Activated CD4-positive, alpha-beta T cell treated with anti-CD3 and anti-CD28 coated beads, Interleukin-2, amount 10 ng/mL, durations not matched to agents 7 days and 5 days (primary cell): ENCODE data around the gene MCTP1. TPM values are rescaled to one million over a fixed set of nuclear protein-coding genes. Genes with fewer than 3 reads are reported as not detected.

Experiments used
- CTCF ChIA-PET: fragments of 350-600 bp; sonication (Branson Sonifier 250); formaldehyde crosslinking; loops from one replicate; lab custom pipeline; 2021; ENCODE audit warnings: antibody characterized with exemption; lab: Charles Lee
- POLR2A ChIA-PET: fragments of 350-600 bp; sonication (Branson Sonifier 250); formaldehyde crosslinking; loops from one replicate; lab custom pipeline; 2021; ENCODE audit warnings: antibody characterized with exemption; lab: Charles Lee
- DNase-seq: peaks from one replicate; pipeline ENCODE4 v3.0.0-alpha.2; 2020
- H3K27ac Mint-ChIP-seq: one replicate; pipeline ENCODE4 v1.8.0; 2021; ENCODE audit warnings: mild to moderate bottlenecking, moderate library complexity, mixed read lengths
- H3K27me3 Mint-ChIP-seq: one replicate; pipeline ENCODE4 v1.8.0; 2021; ENCODE audit warnings: mixed read lengths
- H3K36me3 Mint-ChIP-seq: one replicate; pipeline ENCODE4 v1.8.0; 2021; ENCODE audit warnings: low read depth, mixed read lengths
- H3K4me1 Mint-ChIP-seq: one replicate; pipeline ENCODE4 v1.8.0; 2021; ENCODE audit warnings: mixed read lengths
- H3K4me3 Mint-ChIP-seq: one replicate; pipeline ENCODE4 v1.8.0; 2021; ENCODE audit warnings: mild to moderate bottlenecking, moderate library complexity, mixed read lengths
- H3K9me3 Mint-ChIP-seq: one replicate; pipeline ENCODE4 v1.8.0; 2021; ENCODE audit warnings: mixed read lengths
- total RNA-seq, 2 experiments: library from RNA; stranded (reverse); gene quantifications; one replicate each; pipeline ENCODE4 v1.2.3, GENCODE V29; 2021

MCTP1 gene
- total RNA-seq, 2 experiments from 2014 or later, result 0.08 TPM; not detected in 1

- Mint-ChIP-seq H3K4me1 (no peaks in the 10 kb centered on the region), H3K36me3 (peaks cover 13% of the 10 kb centered on the region), H3K9me3 (no peaks in the 10 kb centered on the region), H3K4me3 (no peak overlapping the region), H3K27ac (no peak overlapping the region), H3K27me3 (no peaks in the 10 kb centered on the region)
- no peak for DNase-seq
- ChIA-PET CTCF (no interaction called here), POLR2A (no interaction called here)
Measured at GRCh38 chr5:94682814-94683520, 601.9 kb downstream of the MCTP1 start.

GRCh38 chr5:94675965-94676618 is 608.8 kb downstream of the MCTP1 start:
- ChIA-PET CTCF (interaction anchor here (0.7 to 1.0 kb wide), 2 partner anchors 62 to 290 kb away, joined by 3 to 4 read pairs; no protein-coding TSS in a partner anchor), POLR2A (no interaction called here)
- Mint-ChIP-seq H3K27me3 (no peaks in the 10 kb centered on the region), H3K36me3 (peaks cover 19% of the 10 kb centered on the region), H3K4me3 (no peak overlapping the region), H3K27ac (no peak overlapping the region), H3K4me1 (no peaks in the 10 kb centered on the region), H3K9me3 (no peaks in the 10 kb centered on the region)
- DNase-seq, result no peak

GRCh38 chr5:94674490-94675382 is 610.2 kb downstream of the MCTP1 start:
- H3K4me3 Mint-ChIP-seq, result no peak overlapping the region

GRCh38 chr5:94672746-94673145 is 612.1 kb downstream of the MCTP1 start:
- H3K4me3 Mint-ChIP-seq, result no peak overlapping the region
- CTCF ChIA-PET, result interaction anchor here (0.5 kb wide), 1 partner anchor 31 kb away, joined by 4 read pairs; no protein-coding TSS in a partner anchor
- H3K9me3 Mint-ChIP-seq, result no peaks in the 10 kb centered on the region
- peaks cover 19% of the 10 kb centered on the region for H3K36me3 Mint-ChIP-seq
- H3K27ac Mint-ChIP-seq, result no peak overlapping the region
- POLR2A ChIA-PET, result no interaction called here
- no peaks in the 10 kb centered on the region for H3K27me3 Mint-ChIP-seq
- H3K4me1 Mint-ChIP-seq, result peaks cover 1% of the 10 kb centered on the region
- DNase-seq, result no peak

More at GRCh38 chr5:94674490-94675382, 610.2 kb downstream of the MCTP1 start:
- H3K9me3 Mint-ChIP-seq, result no peaks in the 10 kb centered on the region
- ChIA-PET POLR2A (no interaction called here), CTCF (interaction anchor here (0.7 to 1.1 kb wide), 3 partner anchors 12 to 63 kb away, joined by 3 read pairs; no protein-coding TSS in a partner anchor)
- peaks cover 17% of the 10 kb centered on the region for H3K36me3 Mint-ChIP-seq
- H3K4me1 Mint-ChIP-seq, result peaks cover 1% of the 10 kb centered on the region
- no peaks in the 10 kb centered on the region for H3K27me3 Mint-ChIP-seq
- H3K27ac Mint-ChIP-seq, result no peak overlapping the region
- DNase-seq, result no peak

- POLR2A ChIA-PET, result no interaction called here
- no peak for DNase-seq
- no peaks in the 10 kb centered on the region for H3K9me3 Mint-ChIP-seq
- no peak overlapping the region for H3K4me3 Mint-ChIP-seq
- H3K4me1 Mint-ChIP-seq, result peaks cover 1% of the 10 kb centered on the region
- peaks cover 28% of the 10 kb centered on the region for H3K36me3 Mint-ChIP-seq
- no peaks in the 10 kb centered on the region for H3K27me3 Mint-ChIP-seq
- H3K27ac Mint-ChIP-seq, result no peak overlapping the region
- CTCF ChIA-PET, result no interaction called here
Measured at GRCh38 chr5:94670726-94671125, 614.2 kb downstream of the MCTP1 start.

- Mint-ChIP-seq H3K4me1 (peaks cover 1% of the 10 kb centered on the region), H3K27ac (peak overlapping the region; percentile 3), H3K36me3 (peaks cover 25% of the 10 kb centered on the region), H3K4me3 (no peak overlapping the region), H3K27me3 (no peaks in the 10 kb centered on the region), H3K9me3 (no peaks in the 10 kb centered on the region)
- CTCF ChIA-PET, result interaction anchor here (0.8 to 0.9 kb wide), 2 partner anchors 13 to 128 kb away, joined by 3 to 5 read pairs; no protein-coding TSS in a partner anchor
- no peak for DNase-seq
- POLR2A ChIA-PET, result no interaction called here
Measured at GRCh38 chr5:94667937-94668336, 617.0 kb downstream of the MCTP1 start.

GRCh38 chr5:94661086-94661485 is 623.8 kb downstream of the MCTP1 start:
- Mint-ChIP-seq H3K27me3 (no peaks in the 10 kb centered on the region), H3K27ac (no peak overlapping the region), H3K36me3 (peaks cover 45% of the 10 kb centered on the region), H3K9me3 (peaks cover 27% of the 10 kb centered on the region), H3K4me1 (no peaks in the 10 kb centered on the region), H3K4me3 (no peak overlapping the region)
- ChIA-PET CTCF (interaction anchor here (0.8 kb wide), 1 partner anchor 13 kb away, joined by 3 read pairs; no protein-coding TSS in a partner anchor), POLR2A (no interaction called here)
- DNase-seq, result no peak

- Mint-ChIP-seq H3K27ac (no peak overlapping the region), H3K9me3 (peaks cover 33% of the 10 kb centered on the region), H3K4me3 (no peak overlapping the region), H3K27me3 (no peaks in the 10 kb centered on the region), H3K36me3 (peaks cover 48% of the 10 kb centered on the region), H3K4me1 (no peaks in the 10 kb centered on the region)
- POLR2A ChIA-PET, result no interaction called here
- DNase-seq, result no peak
- CTCF ChIA-PET, result no interaction called here
Measured at GRCh38 chr5:94660506-94660905, 624.4 kb downstream of the MCTP1 start.

GRCh38 chr5:94658272-94658671 is 626.6 kb downstream of the MCTP1 start:
- DNase-seq, result no peak
- H3K27ac Mint-ChIP-seq, result no peak overlapping the region
- no peaks in the 10 kb centered on the region for H3K4me1 Mint-ChIP-seq
- no peak overlapping the region for H3K4me3 Mint-ChIP-seq
- POLR2A ChIA-PET, result no interaction called here
- CTCF ChIA-PET, result no interaction called here
- H3K36me3 Mint-ChIP-seq, result peaks cover 63% of the 10 kb centered on the region
- H3K9me3 Mint-ChIP-seq, result peaks cover 41% of the 10 kb centered on the region
- H3K27me3 Mint-ChIP-seq, result no peaks in the 10 kb centered on the region

Other genes starting within 250 kb of the MCTP1 start
- gene FAM81B, start 106.3 kb upstream of the MCTP1 start, total RNA-seq, result not detected